GM12878 (cell line): ENCODE measurements around the gene CSNK1G1. TPM values are rescaled to one million over a fixed set of nuclear protein-coding genes. Genes with fewer than 3 reads are reported as not detected.

Source experiments
- ATAC-seq: fragments of 200-7000 bp; cut with Tn5 transposase; 3 replicates; pipeline ENCODE4 v1.9.1; 2020; ENCODE audit warnings: mild to moderate bottlenecking, moderate library complexity
- BruUV-seq: library from RNA; stranded (reverse); fragments of 400-500 nt; replicated peaks from 2 replicates; lab custom pipeline; 2021; lab: Mats Ljungman, UMichigan
- CTCF ChIA-PET: fragments of 300-600 bp; sonication (Branson Sonifier 250); formaldehyde crosslinking; extraction: SDS; loops from one replicate; lab custom pipeline; 2021; ENCODE audit warnings: inconsistent platforms; lab: Yijun Ruan, JAX
- POLR2A ChIA-PET: fragments of 350-600 bp; formaldehyde crosslinking; extraction: SDS; loops from one replicate; lab custom pipeline; 2021; ENCODE audit warnings: inconsistent platforms; lab: Charles Lee
- RAD21 ChIA-PET: fragments of 300-600 bp; sonication (Branson Sonifier 250); formaldehyde crosslinking; loops from one replicate; lab custom pipeline; 2023; ENCODE audit warnings: antibody characterized with exemption; ENCODE audit not compliant: unreplicated experiment; lab: Charles Lee
- SMC1A ChIA-PET: fragments of 300-600 bp; sonication (Branson Sonifier 250); formaldehyde crosslinking; loops from one replicate; lab custom pipeline; 2023; ENCODE audit not compliant: unreplicated experiment, uncharacterized antibody; lab: Charles Lee
- DNase-seq: peaks from one replicate; pipeline ENCODE4 v3.0.0-alpha.2; 2011; ENCODE audit warnings: low read depth, low spot score
- FAIRE-seq: peaks from 3 replicates; lab custom pipeline; 2011; peaks lifted over from hg19 to GRCh38; lab: Jason Lieb, UNC
- H2AFZ ChIP-seq: 2 replicates; pipeline ENCODE4 v1.6.0; 2011; ENCODE audit warnings: low read depth, low read length, control low read depth; ENCODE audit not compliant: control insufficient read depth
- H3K27ac ChIP-seq: 2 replicates; pipeline ENCODE4 v1.5.1; 2011; ENCODE audit warnings: control low read depth; ENCODE audit not compliant: control insufficient read depth, insufficient read depth
- H3K27me3 ChIP-seq, 2 experiments: replicated peaks in 1 of 2; 2 replicates each; pipeline versions ENCODE4 v1.6.0 to v1.6.1; 2011; ENCODE audit warnings: low read length in 1 of 2; ENCODE audit not compliant: control insufficient read depth in 2 of 2, insufficient read depth in 2 of 2
- H3K36me3 ChIP-seq, 2 experiments: 2 replicates each; pipeline ENCODE4 v1.5.1; 2011; ENCODE audit warnings: low read length in 1 of 2; ENCODE audit not compliant: control insufficient read depth in 2 of 2, insufficient read depth in 2 of 2
- H3K4me1 ChIP-seq: 2 replicates; pipeline ENCODE4 v1.6.1; 2011; ENCODE audit warnings: mild to moderate bottlenecking, low read length, moderate library complexity, mixed read lengths; ENCODE audit not compliant: control insufficient read depth, insufficient read depth
- H3K4me2 ChIP-seq: 2 replicates; pipeline ENCODE4 v1.6.0; 2011; ENCODE audit warnings: control low read depth; ENCODE audit not compliant: control insufficient read depth, insufficient read depth
- H3K4me3 ChIP-seq: fragments of 200-600 bp; sonication (generic); 2 replicates; pipeline ENCODE4 v1.5.1; 2016
- H3K79me2 ChIP-seq: 2 replicates; pipeline ENCODE4 v1.6.0; 2011; ENCODE audit warnings: low read length; ENCODE audit not compliant: control insufficient read depth, insufficient read depth
- H3K9ac ChIP-seq: 2 replicates; pipeline ENCODE4 v1.8.0; 2011; ENCODE audit warnings: low read length, control low read depth, mixed read lengths; ENCODE audit not compliant: control insufficient read depth, insufficient read depth
- H3K9me3 ChIP-seq: replicated peaks from 3 replicates; pipeline ENCODE4 v1.5.1; 2011; ENCODE audit warnings: mild to moderate bottlenecking, low read length; ENCODE audit not compliant: control insufficient read depth, insufficient read depth
- H4K20me1 ChIP-seq: 2 replicates; pipeline ENCODE4 v1.6.0; 2011; ENCODE audit not compliant: control insufficient read depth, insufficient read depth
- BCL3 ChIP-seq: IDR thresholded peaks from 2 replicates; pipeline ENCODE4 v1.6.1; 2011; ENCODE audit warnings: borderline replicate concordance, low read depth, mild to moderate bottlenecking, moderate library complexity, low read length; ENCODE audit not compliant: insufficient read depth, poor library complexity, severe bottlenecking
- BMI1 ChIP-seq: fragments of 450-650 bp; IDR thresholded peaks from 2 replicates; pipeline ENCODE4 v1.6.1; 2016; ENCODE audit warnings: mild to moderate bottlenecking, moderate library complexity, borderline replicate concordance
- CBX5 ChIP-seq: sonication (generic); IDR thresholded peaks from 2 replicates; pipeline ENCODE4 v1.6.1; 2016; ENCODE audit warnings: low read depth, moderate library complexity, mild to moderate bottlenecking, inconsistent platforms
- CTCF ChIP-seq, 3 experiments: IDR thresholded peaks in 2 of 3; conservative IDR thresholded peaks in 1 of 3; 2 replicates each; pipeline ENCODE4 v1.5.1; 2011; ENCODE audit warnings: low read depth in 3 of 3, low read length in 3 of 3, mild to moderate bottlenecking in 3 of 3, control low read depth in 2 of 3, moderate library complexity in 2 of 3, inconsistent platforms in 1 of 3, mixed read lengths in 1 of 3; ENCODE audit not compliant: control insufficient read depth in 2 of 3, insufficient read depth in 1 of 3; ENCODE audit errors: extremely low read depth in 1 of 3
- FOXM1 ChIP-seq: IDR thresholded peaks from 2 replicates; pipeline ENCODE4 v1.6.1; 2012; ENCODE audit warnings: low read depth, mild to moderate bottlenecking, inconsistent platforms, low read length, moderate library complexity
- MEF2A ChIP-seq: IDR thresholded peaks from 2 replicates; pipeline ENCODE4 v1.6.1; 2011; ENCODE audit warnings: low read depth, mild to moderate bottlenecking, low read length, moderate library complexity; ENCODE audit not compliant: insufficient read depth
- POU2F2 ChIP-seq: IDR thresholded peaks from 3 replicates; pipeline ENCODE4 v1.6.1; 2011; ENCODE audit warnings: low read depth, mild to moderate bottlenecking, low read length, borderline replicate concordance
- PRDM15 ChIP-seq: fragments of 450-650 bp; formaldehyde crosslinking; IDR thresholded peaks from 2 replicates; pipeline ENCODE4 v1.4.0; 2020; ENCODE audit warnings: mild to moderate bottlenecking, moderate library complexity
- SREBF2 ChIP-seq: IDR thresholded peaks from 2 replicates; pipeline ENCODE4 v1.6.1; 2012; ENCODE audit warnings: mild to moderate bottlenecking, low read length
- TAF1 ChIP-seq: IDR thresholded peaks from 2 replicates; pipeline ENCODE4 v1.6.1; 2011; ENCODE audit warnings: mild to moderate bottlenecking, low read depth, low read length, borderline replicate concordance
- ZZZ3 ChIP-seq: IDR thresholded peaks from 2 replicates; pipeline ENCODE4 v1.6.1; 2011; ENCODE audit warnings: low read depth; ENCODE audit not compliant: control insufficient read depth, insufficient read length
- WGBS: methylation state at CpG from one replicate; pipeline ENCODE4 v1.1.6; 2016; ENCODE audit warnings: low lambda C conversion rate; ENCODE audit not compliant: insufficient replicate concordance, insufficient coverage; ENCODE audit errors: missing lambda C conversion rate; 5-methylcytosine and 5-hydroxymethylcytosine counted together
- in situ Hi-C: fragments of 300-500 bp; cut with MboI; formaldehyde crosslinking; loops from 9 replicates; pipeline ENCODE4 v1.14.3; 2018; ENCODE audit warnings: mixed read lengths
- intact Hi-C: fragments of 100-400 bp; cut with micrococcal nuclease; formaldehyde crosslinking; loops from one replicate; pipeline ENCODE4 v1.14.2; 2022; ENCODE audit not compliant: unreplicated experiment
- polyA plus RNA-seq, 11 experiments: library from polyadenylated mRNA; depleted of rRNA in 4 of 11; unstranded in 6 of 11; stranded (reverse) in 5 of 11; fragments of >200 nt; fragmentation: Nextera tagmentation in 4 of 11; fragmentation: Illumina TruSeq in 1 of 11; extraction: Ambion mirVana in 4 of 11; extraction: Trizol in 1 of 11; gene quantifications; 1 replicate in 1 of 11; 2 replicates in 10 of 11; pipeline versions ENCODE4 v1.2.1 to v1.2.3, GENCODE V29; 2011 to 2016; ENCODE audit warnings: inconsistent platforms in 2 of 11, missing spikeins in 2 of 11, low read depth in 1 of 11
- total RNA-seq, 4 experiments: library from RNA; depleted of rRNA in 3 of 4; stranded (reverse); fragments of >200 nt in 3 of 4; fragmentation: Illumina TruSeq in 1 of 4; extraction: Trizol in 1 of 4; gene quantifications; 2 replicates each; pipeline versions ENCODE4 v1.2.1 to v1.2.3, GENCODE V29; 2013 to 2021
- TF ChIP-seq, protein P1 (sequence below): fragments of 450-650 bp; IDR thresholded peaks from 2 replicates; pipeline ENCODE4 v1.6.1; 2014; ENCODE audit warnings: mild to moderate bottlenecking

The CSNK1G1 gene
- total and polyA plus RNA-seq, 10 of the 15 experiments (the other 5 are each of a cell fraction or from before 2014, with no cell fraction given): 6.1 to 23.4 (median 15.3) TPM

DNA sequence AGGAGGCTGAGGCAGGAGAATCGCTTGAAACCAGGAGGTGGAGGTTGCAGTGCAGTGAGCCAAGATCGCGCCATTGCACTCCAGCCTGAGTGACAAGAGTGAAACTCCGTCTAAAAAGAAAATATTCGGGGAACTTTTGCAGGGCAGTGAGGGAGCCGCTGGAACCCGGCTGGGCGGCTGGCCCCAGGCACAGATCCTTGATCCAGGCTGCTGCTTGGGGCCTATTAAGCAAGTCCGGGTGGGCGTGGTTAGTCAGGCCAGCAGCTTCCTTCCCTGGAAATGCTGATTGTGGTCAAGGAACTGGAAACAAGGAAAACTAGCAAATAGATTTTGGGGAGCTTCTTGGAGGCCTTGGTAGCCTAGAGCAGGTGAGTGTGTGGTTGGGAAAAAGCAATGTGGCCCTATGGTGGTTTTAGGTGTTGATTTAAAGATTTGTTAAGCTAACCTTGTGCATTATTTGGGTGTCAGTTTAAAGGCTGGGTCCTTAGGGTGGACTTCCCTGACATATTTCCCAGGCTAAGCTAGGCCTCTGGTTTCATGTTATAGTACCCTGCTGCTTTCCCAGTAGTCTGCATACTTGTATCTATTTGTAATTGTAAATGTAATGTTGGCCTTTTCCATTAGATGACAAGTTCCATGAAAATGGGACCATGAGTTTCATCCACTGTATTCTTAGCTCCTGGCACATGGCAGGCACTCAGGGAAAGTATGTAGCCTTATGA is 222.2 kb downstream of the CSNK1G1 start (continued):
- TF ChIP-seq CTCF (IDR thresholded peaks at IDR 0.05 in 2 of 3, conservative IDR thresholded peaks at IDR 0.05 in 1 of 3; ENCODE audit: control insufficient read depth in 2 of 3, extremely low read depth in 1 of 3, insufficient read depth in 1 of 3, low read depth in 3 of 3, low read length in 3 of 3): no peak
- TF ChIP-seq MEF2A: no peak
- TF ChIP-seq TAF1: no peak
- no peak for TF ChIP-seq CBX5
- TF ChIP-seq FOXM1: no peak

- H3K9me3 ChIP-seq: no peaks in the 10 kb centered on the region
- no peak for DNase-seq
- H4K20me1 ChIP-seq: no peaks in the 10 kb centered on the region
- intact Hi-C loops: no loop called here
- H3K27ac ChIP-seq: no peak overlapping the region
- no peak overlapping the region for H3K9ac ChIP-seq
- ChIA-PET RAD21 (interaction anchor here (1.2 kb wide), 1 partner anchor 66 kb away, joined by 3 read pairs; no protein-coding TSS in a partner anchor), POLR2A (interaction anchor here (0.9 to 1.8 kb wide), 3 partner anchors 10 to 38 kb away, joined by 3 to 11 read pairs (median 4); no protein-coding TSS in a partner anchor), SMC1A (interaction anchor here (0.8 to 1.2 kb wide), 2 partner anchors 13 to 17 kb away, joined by 3 to 4 read pairs; no protein-coding TSS in a partner anchor), CTCF (interaction anchor here (0.7 to 2.1 kb wide), 8 partner anchors 10 to 596 kb away, joined by 3 to 9 read pairs (median 4); no protein-coding TSS in a partner anchor)
- H3K79me2 ChIP-seq: no peaks in the 10 kb centered on the region
- H3K4me1 ChIP-seq: no peaks in the 10 kb centered on the region
- no peak overlapping the region for H2AFZ ChIP-seq
- no peak for FAIRE-seq
- no peak for ATAC-seq
- no peak overlapping the region for H3K4me2 ChIP-seq
- H3K36me3 ChIP-seq: peaks cover 40 to 52% of the 10 kb centered on the region in 2 experiments
- no peak overlapping the region for H3K4me3 ChIP-seq
- no peaks in the 10 kb centered on the region for H3K27me3 ChIP-seq
- no TSS peak for BruUV-seq
- in situ Hi-C loops: no loop called here
- WGBS: 94% methylated on average over 4 of the region's 4 CpGs
- TF ChIP-seq BMI1 (no peak), BCL3 (no peak), POU2F2 (no peak), PRDM15 (CRISPR knock-in tag) (no peak), ZZZ3 (no peak), SREBF2 (no peak)
- TF ChIP-seq, protein P1, sequence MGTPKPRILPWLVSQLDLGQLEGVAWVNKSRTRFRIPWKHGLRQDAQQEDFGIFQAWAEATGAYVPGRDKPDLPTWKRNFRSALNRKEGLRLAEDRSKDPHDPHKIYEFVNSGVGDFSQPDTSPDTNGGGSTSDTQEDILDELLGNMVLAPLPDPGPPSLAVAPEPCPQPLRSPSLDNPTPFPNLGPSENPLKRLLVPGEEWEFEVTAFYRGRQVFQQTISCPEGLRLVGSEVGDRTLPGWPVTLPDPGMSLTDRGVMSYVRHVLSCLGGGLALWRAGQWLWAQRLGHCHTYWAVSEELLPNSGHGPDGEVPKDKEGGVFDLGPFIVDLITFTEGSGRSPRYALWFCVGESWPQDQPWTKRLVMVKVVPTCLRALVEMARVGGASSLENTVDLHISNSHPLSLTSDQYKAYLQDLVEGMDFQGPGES: no peak
Observed at GRCh38 chr15:64132217-64132616, 223.8 kb downstream of the CSNK1G1 start.
